Measurements from ENCODE around the gene FAS. TPM values are rescaled to one million over a fixed set of nuclear protein-coding genes. Genes with fewer than 3 reads are reported as not detected.

FAS gene
- total and polyA plus RNA-seq, 4 donors, result 2.2 to 13.2 (median 5.9) TPM

- Histone ChIP-seq H3K27me3 (ENCODE audit: control insufficient read depth in 4 of 4, insufficient read depth in 4 of 4, low read length in 3 of 4) (no peaks in the 10 kb centered on the region), H3K27ac (ENCODE audit: low read depth in 1 of 2, low read length in 2 of 2) (no peak overlapping the region), H3K4me1 (ENCODE audit: control insufficient read depth in 4 of 4, insufficient read depth in 4 of 4, low read length in 3 of 4) (peaks cover 0 to 6% (median 3%) of the 10 kb centered on the region in 4 donors), H3K9ac (ENCODE audit: low read depth in 1 of 2, low read length in 2 of 2) (no peak overlapping the region), H3K9me3 (ENCODE audit: control insufficient read depth in 4 of 4, low read length in 3 of 4) (no peaks in the 10 kb centered on the region), H3K4me3 (ENCODE audit: low read depth in 1 of 3, low read length in 3 of 3) (no peak overlapping the region), H3K36me3 (ENCODE audit: control insufficient read depth in 4 of 4, insufficient read depth in 3 of 4, low read depth in 1 of 4, low read length in 3 of 4) (no peaks in the 10 kb centered on the region)
- TF ChIP-seq NR2F2 (IDR thresholded peaks at IDR 0.05) (no peak), RAD21 (IDR thresholded peaks at IDR 0.05) (no peak), RXRA (IDR thresholded peaks at IDR 0.05) (no peak), YY1 (IDR thresholded peaks at IDR 0.05) (no peak), SP1 (IDR thresholded peaks at IDR 0.05) (no peak), CTCF (IDR thresholded peaks at IDR 0.05; ENCODE audit: low read depth, low read length, missing input control) (no peak)
- DNase-seq (ENCODE audit: low spot score), result no peak
- 48% methylated on average over 3 of the region's 3 CpGs for WGBS
Measured at GRCh38 chr10:88966797-88967196, 23.8 kb upstream of the FAS start.

- H3K27me3 ChIP-seq (ENCODE audit: control insufficient read depth in 4 of 4, insufficient read depth in 4 of 4, low read length in 3 of 4), result no peaks in the 10 kb centered on the region
- H3K36me3 ChIP-seq (ENCODE audit: control insufficient read depth in 4 of 4, insufficient read depth in 3 of 4, low read depth in 1 of 4, low read length in 3 of 4), result no peaks in the 10 kb centered on the region
- H3K4me1 ChIP-seq (ENCODE audit: control insufficient read depth in 4 of 4, insufficient read depth in 4 of 4, low read length in 3 of 4), result peaks cover 0 to 10% (median 6%) of the 10 kb centered on the region in 4 donors
- 83% methylated on average over 2 of the region's 2 CpGs for WGBS
- H3K27ac ChIP-seq (ENCODE audit: low read depth in 1 of 2, low read length in 2 of 2), result no peak overlapping the region
- no peak overlapping the region for H3K9ac ChIP-seq (ENCODE audit: low read depth in 1 of 2, low read length in 2 of 2)
- no peak overlapping the region for H3K4me3 ChIP-seq (ENCODE audit: low read depth in 1 of 3, low read length in 3 of 3)
- no peak for DNase-seq (ENCODE audit: low spot score)
- H3K9me3 ChIP-seq (ENCODE audit: control insufficient read depth in 4 of 4, low read length in 3 of 4), result no peaks in the 10 kb centered on the region
- TF ChIP-seq, protein P1, sequence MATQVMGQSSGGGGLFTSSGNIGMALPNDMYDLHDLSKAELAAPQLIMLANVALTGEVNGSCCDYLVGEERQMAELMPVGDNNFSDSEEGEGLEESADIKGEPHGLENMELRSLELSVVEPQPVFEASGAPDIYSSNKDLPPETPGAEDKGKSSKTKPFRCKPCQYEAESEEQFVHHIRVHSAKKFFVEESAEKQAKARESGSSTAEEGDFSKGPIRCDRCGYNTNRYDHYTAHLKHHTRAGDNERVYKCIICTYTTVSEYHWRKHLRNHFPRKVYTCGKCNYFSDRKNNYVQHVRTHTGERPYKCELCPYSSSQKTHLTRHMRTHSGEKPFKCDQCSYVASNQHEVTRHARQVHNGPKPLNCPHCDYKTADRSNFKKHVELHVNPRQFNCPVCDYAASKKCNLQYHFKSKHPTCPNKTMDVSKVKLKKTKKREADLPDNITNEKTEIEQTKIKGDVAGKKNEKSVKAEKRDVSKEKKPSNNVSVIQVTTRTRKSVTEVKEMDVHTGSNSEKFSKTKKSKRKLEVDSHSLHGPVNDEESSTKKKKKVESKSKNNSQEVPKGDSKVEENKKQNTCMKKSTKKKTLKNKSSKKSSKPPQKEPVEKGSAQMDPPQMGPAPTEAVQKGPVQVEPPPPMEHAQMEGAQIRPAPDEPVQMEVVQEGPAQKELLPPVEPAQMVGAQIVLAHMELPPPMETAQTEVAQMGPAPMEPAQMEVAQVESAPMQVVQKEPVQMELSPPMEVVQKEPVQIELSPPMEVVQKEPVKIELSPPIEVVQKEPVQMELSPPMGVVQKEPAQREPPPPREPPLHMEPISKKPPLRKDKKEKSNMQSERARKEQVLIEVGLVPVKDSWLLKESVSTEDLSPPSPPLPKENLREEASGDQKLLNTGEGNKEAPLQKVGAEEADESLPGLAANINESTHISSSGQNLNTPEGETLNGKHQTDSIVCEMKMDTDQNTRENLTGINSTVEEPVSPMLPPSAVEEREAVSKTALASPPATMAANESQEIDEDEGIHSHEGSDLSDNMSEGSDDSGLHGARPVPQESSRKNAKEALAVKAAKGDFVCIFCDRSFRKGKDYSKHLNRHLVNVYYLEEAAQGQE (IDR thresholded peaks at IDR 0.05), result no peak
- TF ChIP-seq SP1 (IDR thresholded peaks at IDR 0.05), result no peak
- TF ChIP-seq, protein P2, sequence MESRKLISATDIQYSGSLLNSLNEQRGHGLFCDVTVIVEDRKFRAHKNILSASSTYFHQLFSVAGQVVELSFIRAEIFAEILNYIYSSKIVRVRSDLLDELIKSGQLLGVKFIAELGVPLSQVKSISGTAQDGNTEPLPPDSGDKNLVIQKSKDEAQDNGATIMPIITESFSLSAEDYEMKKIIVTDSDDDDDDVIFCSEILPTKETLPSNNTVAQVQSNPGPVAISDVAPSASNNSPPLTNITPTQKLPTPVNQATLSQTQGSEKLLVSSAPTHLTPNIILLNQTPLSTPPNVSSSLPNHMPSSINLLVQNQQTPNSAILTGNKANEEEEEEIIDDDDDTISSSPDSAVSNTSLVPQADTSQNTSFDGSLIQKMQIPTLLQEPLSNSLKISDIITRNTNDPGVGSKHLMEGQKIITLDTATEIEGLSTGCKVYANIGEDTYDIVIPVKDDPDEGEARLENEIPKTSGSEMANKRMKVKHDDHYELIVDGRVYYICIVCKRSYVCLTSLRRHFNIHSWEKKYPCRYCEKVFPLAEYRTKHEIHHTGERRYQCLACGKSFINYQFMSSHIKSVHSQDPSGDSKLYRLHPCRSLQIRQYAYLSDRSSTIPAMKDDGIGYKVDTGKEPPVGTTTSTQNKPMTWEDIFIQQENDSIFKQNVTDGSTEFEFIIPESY (IDR thresholded peaks at IDR 0.05), result no peak
- no peak for TF ChIP-seq NR2F2 (IDR thresholded peaks at IDR 0.05)
- no peak for TF ChIP-seq FOXA2 (IDR thresholded peaks at IDR 0.05)
- no peak for TF ChIP-seq YY1 (IDR thresholded peaks at IDR 0.05)
- no peak for TF ChIP-seq GABPA (IDR thresholded peaks at IDR 0.05 in 1 of 2, conservative IDR thresholded peaks at IDR 0.05 in 1 of 2)
- TF ChIP-seq EGR1 (IDR thresholded peaks at IDR 0.05; ENCODE audit: low read depth in 2 of 2), result no peak
- TF ChIP-seq FOXA1 (IDR thresholded peaks at IDR 0.05), result no peak
- TF ChIP-seq HNF4A (conservative IDR thresholded peaks at IDR 0.05), result no peak
- TF ChIP-seq CTCF (IDR thresholded peaks at IDR 0.05; ENCODE audit: low read depth, low read length, missing input control), result no peak
- TF ChIP-seq TAF1 (conservative IDR thresholded peaks at IDR 0.05), result no peak
Measured at GRCh38 chr10:88968391-88968790, 22.2 kb upstream of the FAS start.

All from liver (tissue), 9 donors.